Astrocyte (in vitro differentiated cells and primary cell): ENCODE measurements around the gene VLDLR.

Experiments used
- CTCF ChIP-seq: IDR thresholded peaks from 2 replicates; pipeline ENCODE4 v1.5.1; 2011; ENCODE audit warnings: low read depth, mild to moderate bottlenecking, inconsistent platforms, low read length, moderate library complexity; ENCODE audit not compliant: insufficient read depth
- EZH2 ChIP-seq: IDR thresholded peaks from 2 replicates; pipeline ENCODE4 v1.6.1; 2012; ENCODE audit warnings: mild to moderate bottlenecking, low read length, inconsistent platforms; ENCODE audit not compliant: insufficient read depth

DNA sequence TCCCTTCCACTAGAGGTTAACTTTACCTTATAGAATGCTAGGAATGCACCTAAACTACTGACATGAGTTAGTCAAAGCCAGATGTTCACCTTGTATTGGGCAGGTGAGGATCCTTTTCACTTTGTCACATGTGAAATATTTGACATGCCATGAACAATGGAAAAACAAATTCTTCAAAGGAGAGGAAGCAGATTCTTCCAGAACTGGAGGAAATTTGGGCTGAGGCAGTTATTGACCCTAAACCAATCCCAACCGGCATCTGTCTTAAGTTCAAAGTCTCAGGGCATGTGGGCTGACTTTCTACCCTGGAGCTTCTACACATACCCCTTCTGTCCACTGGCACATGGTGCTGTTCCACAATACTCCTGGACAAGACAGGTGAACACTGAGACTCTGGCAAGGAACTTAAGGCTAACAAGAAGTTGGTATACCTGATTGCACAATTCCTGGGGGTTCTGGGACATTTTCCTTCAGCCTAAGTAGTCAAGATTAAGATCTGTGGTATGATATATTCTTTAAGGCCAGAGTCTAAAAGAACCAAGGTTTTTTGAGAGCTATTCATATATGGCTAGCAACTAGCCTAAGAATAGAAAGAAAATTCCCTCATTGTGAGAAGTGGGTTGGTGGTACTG lies 2.6 kb downstream of the VLDLR start:
- TF ChIP-seq CTCF (no peak), EZH2 (no peak)
